ENCODE results near the gene DPP6. TPM values are rescaled to one million over a fixed set of nuclear protein-coding genes. Genes with fewer than 3 reads are reported as not detected.

The DPP6 gene
- total RNA-seq, 1 experiment from 2014 or later = not detected

- ChIA-PET POLR2A (ENCODE audit: unreplicated experiment) (no interaction called here), CTCF (no interaction called here)
- Histone ChIP-seq H4K20me1 (ENCODE audit: insufficient read depth) (no peaks in the 10 kb centered on the region; the same call in 1 of the 2 replicates), H3K4me3 (no peak overlapping the region), H3K36me3 (ENCODE audit: low read depth) (no peaks in the 10 kb centered on the region), H3K4me2 (no peak overlapping the region), H3K4me1 (replicated peaks; ENCODE audit: insufficient read depth) (no peaks in the 10 kb centered on the region), H3K9me3 (ENCODE audit: insufficient read depth, low read depth) (no peaks in the 10 kb centered on the region), H3F3A (ENCODE audit: insufficient read depth, low read depth) (no peaks in the 10 kb centered on the region), H3K27me3 (ENCODE audit: insufficient read depth, low read depth) (peaks cover 92% of the 10 kb centered on the region), H3K79me2 (ENCODE audit: low read depth) (no peaks in the 10 kb centered on the region), H3K9me2 (ENCODE audit: insufficient read depth) (no peaks in the 10 kb centered on the region), H3K27ac (no peak overlapping the region), H2AFZ (no peak overlapping the region)
- DNase-seq = no peak
- intact Hi-C loops (cut with micrococcal nuclease; ENCODE audit: unreplicated experiment) = no loop called here
- no TSS peak for BruUV-seq (replicated peaks)
- TF ChIP-seq CTCF (conservative IDR thresholded peaks at IDR 0.05) = no peak
- TF ChIP-seq EZH2 (IDR thresholded peaks at IDR 0.05; ENCODE audit: low read depth) = no peak
These were observed 539.3 kb downstream of the DPP6 start for GRCh38 chr7:154591544-154591943.

- BruUV-seq (replicated peaks) = no TSS peak
- TF ChIP-seq EZH2 (IDR thresholded peaks at IDR 0.05; ENCODE audit: low read depth) (no peak), CTCF (conservative IDR thresholded peaks at IDR 0.05) (no peak)
- ChIA-PET CTCF (no interaction called here), POLR2A (ENCODE audit: unreplicated experiment) (no interaction called here)
- no peaks in the 10 kb centered on the region for H3K4me1 ChIP-seq (replicated peaks; ENCODE audit: insufficient read depth)
- peak in 1 of 2 experiments; percentile 32 for DNase-seq
- H2AFZ ChIP-seq = no peak overlapping the region
- peaks cover 91% of the 10 kb centered on the region for H3K27me3 ChIP-seq (ENCODE audit: insufficient read depth, low read depth)
- H3K79me2 ChIP-seq (ENCODE audit: low read depth) = no peaks in the 10 kb centered on the region
- H3K9me2 ChIP-seq (ENCODE audit: insufficient read depth) = no peaks in the 10 kb centered on the region
- no peaks in the 10 kb centered on the region for H3F3A ChIP-seq (ENCODE audit: insufficient read depth, low read depth)
- H3K4me3 ChIP-seq = no peak overlapping the region
- no peaks in the 10 kb centered on the region for H3K9me3 ChIP-seq (ENCODE audit: insufficient read depth, low read depth)
- no peaks in the 10 kb centered on the region for H3K36me3 ChIP-seq (ENCODE audit: low read depth)
- no peak overlapping the region for H3K27ac ChIP-seq
- H4K20me1 ChIP-seq (ENCODE audit: insufficient read depth) = no peaks in the 10 kb centered on the region; the same call in 1 of the 2 replicates
- intact Hi-C loops (cut with micrococcal nuclease; ENCODE audit: unreplicated experiment) = no loop called here
- no peak overlapping the region for H3K4me2 ChIP-seq
These were observed 540.2 kb downstream of the DPP6 start for GRCh38 chr7:154592388-154592787.

- POLR2A ChIA-PET (ENCODE audit: unreplicated experiment) = no interaction called here
- H2AFZ ChIP-seq = no peak overlapping the region
- H3F3A ChIP-seq (ENCODE audit: insufficient read depth, low read depth) = no peaks in the 10 kb centered on the region
- H3K9me3 ChIP-seq (ENCODE audit: insufficient read depth, low read depth) = no peaks in the 10 kb centered on the region
- BruUV-seq (replicated peaks) = no TSS peak
- no peak overlapping the region for H3K27ac ChIP-seq
- H3K36me3 ChIP-seq (ENCODE audit: low read depth) = no peaks in the 10 kb centered on the region
- no peaks in the 10 kb centered on the region for H3K79me2 ChIP-seq (ENCODE audit: low read depth)
- DNase-seq = no peak
- no peaks in the 10 kb centered on the region for H3K4me1 ChIP-seq (replicated peaks; ENCODE audit: insufficient read depth)
- TF ChIP-seq EZH2 (IDR thresholded peaks at IDR 0.05; ENCODE audit: low read depth) (no peak), CTCF (conservative IDR thresholded peaks at IDR 0.05) (no peak)
- peaks cover 58% of the 10 kb centered on the region for H3K27me3 ChIP-seq (ENCODE audit: insufficient read depth, low read depth)
- H3K9me2 ChIP-seq (ENCODE audit: insufficient read depth) = no peaks in the 10 kb centered on the region
- H3K4me3 ChIP-seq = no peak overlapping the region
- H3K4me2 ChIP-seq = no peak overlapping the region
- no peaks in the 10 kb centered on the region; the same call in 1 of the 2 replicates for H4K20me1 ChIP-seq (ENCODE audit: insufficient read depth)
- intact Hi-C loops (cut with micrococcal nuclease; ENCODE audit: unreplicated experiment) = no loop called here
- CTCF ChIA-PET = no interaction called here
These were observed 546.2 kb downstream of the DPP6 start for GRCh38 chr7:154598396-154598795.
